ENCODE measurements around the gene MEGF6. TPM values are rescaled to one million over a fixed set of nuclear protein-coding genes. Genes with fewer than 3 reads are reported as not detected.

Gene MEGF6
- total RNA-seq, 2 experiments from 2014 or later: 57.5 to 62.2 TPM

DNA sequence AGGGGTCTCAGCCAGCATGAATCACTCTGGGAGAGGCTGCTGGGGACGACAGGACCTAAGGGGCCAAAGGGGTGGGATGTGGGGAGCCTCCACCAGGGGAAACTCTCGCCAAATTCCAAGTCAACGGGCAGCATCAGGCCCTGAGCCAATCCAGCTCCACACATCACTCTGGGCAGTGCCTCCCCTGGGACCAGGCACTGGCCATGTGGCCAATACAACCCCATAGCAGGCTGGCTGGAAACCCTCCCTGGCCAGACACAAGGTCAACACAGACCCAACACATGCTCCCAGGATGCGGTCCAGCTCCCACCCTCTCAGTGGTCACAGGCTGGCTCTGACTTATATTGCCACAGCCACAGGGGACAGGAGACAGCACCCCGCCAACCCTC, 60.0 kb downstream of the MEGF6 start:
- Mint-ChIP-seq H3K36me3 (ENCODE audit: low read depth) (no peaks in the 10 kb centered on the region), H3K4me3 (no peak overlapping the region), H3K27me3 (no peaks in the 10 kb centered on the region), H3K27ac (no peak overlapping the region), H3K9me3 (no peaks in the 10 kb centered on the region), H3K4me1 (ENCODE audit: low read depth) (no peaks in the 10 kb centered on the region)
- H3K9me3 ChIP-seq (ENCODE audit: control insufficient read depth in 1 of 2, insufficient read depth in 1 of 2, low read length in 2 of 2): no peaks in the 10 kb centered on the region
- no peaks in the 10 kb centered on the region for H3K27me3 ChIP-seq (ENCODE audit: control insufficient read depth in 1 of 2, insufficient read depth in 2 of 2, low read length in 2 of 2)
- no peak for DNase-seq
- H3K27ac ChIP-seq (ENCODE audit: low read depth in 1 of 2, low read length in 2 of 2): no peak overlapping the region
- ChIA-PET POLR2A (no interaction called here), CTCF (no interaction called here)
- TF ChIP-seq, protein P1, sequence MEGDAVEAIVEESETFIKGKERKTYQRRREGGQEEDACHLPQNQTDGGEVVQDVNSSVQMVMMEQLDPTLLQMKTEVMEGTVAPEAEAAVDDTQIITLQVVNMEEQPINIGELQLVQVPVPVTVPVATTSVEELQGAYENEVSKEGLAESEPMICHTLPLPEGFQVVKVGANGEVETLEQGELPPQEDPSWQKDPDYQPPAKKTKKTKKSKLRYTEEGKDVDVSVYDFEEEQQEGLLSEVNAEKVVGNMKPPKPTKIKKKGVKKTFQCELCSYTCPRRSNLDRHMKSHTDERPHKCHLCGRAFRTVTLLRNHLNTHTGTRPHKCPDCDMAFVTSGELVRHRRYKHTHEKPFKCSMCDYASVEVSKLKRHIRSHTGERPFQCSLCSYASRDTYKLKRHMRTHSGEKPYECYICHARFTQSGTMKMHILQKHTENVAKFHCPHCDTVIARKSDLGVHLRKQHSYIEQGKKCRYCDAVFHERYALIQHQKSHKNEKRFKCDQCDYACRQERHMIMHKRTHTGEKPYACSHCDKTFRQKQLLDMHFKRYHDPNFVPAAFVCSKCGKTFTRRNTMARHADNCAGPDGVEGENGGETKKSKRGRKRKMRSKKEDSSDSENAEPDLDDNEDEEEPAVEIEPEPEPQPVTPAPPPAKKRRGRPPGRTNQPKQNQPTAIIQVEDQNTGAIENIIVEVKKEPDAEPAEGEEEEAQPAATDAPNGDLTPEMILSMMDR (IDR thresholded peaks at IDR 0.05): no peak
- no peaks in the 10 kb centered on the region for H3K36me3 ChIP-seq (ENCODE audit: insufficient read depth, low read length)
- no peaks in the 10 kb centered on the region for H3K4me1 ChIP-seq (ENCODE audit: insufficient read depth, low read length)
- H3K4me3 ChIP-seq (ENCODE audit: low read length): no peak overlapping the region
- ATAC-seq (ENCODE audit: poor library complexity): no peak
- intact Hi-C loops (cut with DNase I, micrococcal nuclease): loop anchor here in 1 of 2 experiments (5.0 kb wide), 1 partner anchor 36 kb away; no protein-coding TSS in a partner anchor

DNA sequence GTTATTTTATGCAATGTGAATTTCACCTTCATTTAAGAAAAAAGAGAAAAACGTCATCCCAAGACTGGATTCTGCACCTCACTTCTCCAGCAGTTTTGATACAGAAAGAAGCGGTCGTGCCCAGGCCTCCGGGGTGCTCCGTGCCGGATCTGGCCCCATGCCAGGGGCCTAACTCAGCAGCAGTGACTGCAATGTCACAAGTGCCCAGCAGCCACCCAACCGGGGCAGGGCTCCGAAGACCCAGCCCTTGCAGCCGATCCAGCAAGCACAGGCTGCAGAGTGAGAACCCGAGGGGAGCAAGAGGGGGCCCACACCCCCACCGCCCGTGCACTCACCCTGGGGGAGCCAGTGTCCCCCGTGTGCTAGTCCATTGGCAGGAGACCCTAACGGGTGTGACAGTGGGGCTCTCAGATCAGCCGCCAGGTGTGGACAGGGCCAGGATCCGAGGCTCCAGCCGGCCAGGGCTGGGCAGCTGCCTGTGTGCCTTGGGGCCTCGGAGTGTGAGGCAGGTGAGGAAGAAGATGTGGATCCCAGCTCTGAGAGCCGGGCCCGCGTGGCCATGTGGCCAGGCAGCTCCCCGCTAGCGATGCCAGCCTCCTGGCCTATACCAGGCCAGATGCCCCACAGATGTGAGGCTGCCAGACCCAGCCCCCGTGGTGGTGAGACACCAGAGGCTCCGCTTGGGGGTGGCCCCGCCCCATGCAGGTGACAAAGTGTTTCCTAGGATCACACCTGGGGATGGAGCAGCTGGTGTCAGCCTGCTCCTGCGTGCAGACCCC, 60.6 kb downstream of the MEGF6 start:
- ATAC-seq (ENCODE audit: poor library complexity) (no peak), DNase-seq (no peak)
- intact Hi-C loops (cut with DNase I, micrococcal nuclease): loop anchor here in 1 of 2 experiments (5.0 kb wide), 1 partner anchor 37 kb away; no protein-coding TSS in a partner anchor
- TF ChIP-seq, protein P1 (IDR thresholded peaks at IDR 0.05): no peak
- ChIA-PET POLR2A (no interaction called here), CTCF (no interaction called here)
- no peaks in the 10 kb centered on the region for H3K4me1 Mint-ChIP-seq (ENCODE audit: low read depth)
- H3K4me3 Mint-ChIP-seq: no peak overlapping the region
- H3K27me3 Mint-ChIP-seq: no peaks in the 10 kb centered on the region
- H3K27me3 ChIP-seq (ENCODE audit: control insufficient read depth in 1 of 2, insufficient read depth in 2 of 2, low read length in 2 of 2): no peaks in the 10 kb centered on the region
- no peaks in the 10 kb centered on the region for H3K9me3 Mint-ChIP-seq
- H3K9me3 ChIP-seq (ENCODE audit: control insufficient read depth in 1 of 2, insufficient read depth in 1 of 2, low read length in 2 of 2): no peaks in the 10 kb centered on the region
- H3K4me1 ChIP-seq (ENCODE audit: insufficient read depth, low read length): no peaks in the 10 kb centered on the region
- H3K36me3 Mint-ChIP-seq (ENCODE audit: low read depth): no peaks in the 10 kb centered on the region
- no peak overlapping the region for H3K27ac Mint-ChIP-seq
- no peak overlapping the region for H3K27ac ChIP-seq (ENCODE audit: low read depth in 1 of 2, low read length in 2 of 2)
- no peak overlapping the region for H3K4me3 ChIP-seq (ENCODE audit: low read length)
- H3K36me3 ChIP-seq (ENCODE audit: insufficient read depth, low read length): no peaks in the 10 kb centered on the region

DNA sequence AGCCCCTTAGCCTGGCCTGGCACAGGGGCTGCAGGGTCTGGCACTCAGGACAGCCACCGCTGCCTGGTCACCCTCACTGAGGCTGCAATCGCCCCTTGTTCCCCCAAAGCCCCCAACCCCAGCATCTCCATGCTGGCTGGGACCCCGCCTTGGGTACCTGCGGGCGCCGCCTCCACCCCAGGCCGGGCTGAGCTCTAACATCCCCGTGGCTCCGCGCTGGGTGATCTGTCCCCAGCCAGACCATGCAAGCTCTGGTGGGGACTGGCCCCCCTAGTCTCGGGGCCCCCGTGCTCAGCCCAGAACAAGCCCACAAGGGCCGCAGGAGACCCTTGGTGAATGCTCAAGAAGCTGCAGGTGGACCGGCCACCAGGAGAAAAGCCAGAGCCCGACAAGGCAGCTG, 62.4 kb downstream of the MEGF6 start:
- Histone ChIP-seq H3K36me3 (ENCODE audit: insufficient read depth, low read length) (no peaks in the 10 kb centered on the region), H3K27me3 (ENCODE audit: control insufficient read depth in 1 of 2, insufficient read depth in 2 of 2, low read length in 2 of 2) (no peaks in the 10 kb centered on the region), H3K27ac (ENCODE audit: low read depth in 1 of 2, low read length in 2 of 2) (no peak overlapping the region), H3K4me3 (ENCODE audit: low read length) (no peak overlapping the region), H3K9me3 (ENCODE audit: control insufficient read depth in 1 of 2, insufficient read depth in 1 of 2, low read length in 2 of 2) (peaks cover 0 to 5% of the 10 kb centered on the region in 2 experiments), H3K4me1 (ENCODE audit: insufficient read depth, low read length) (no peaks in the 10 kb centered on the region)
- DNase-seq (no peak), ATAC-seq (ENCODE audit: poor library complexity) (no peak)
- Mint-ChIP-seq H3K36me3 (ENCODE audit: low read depth) (no peaks in the 10 kb centered on the region), H3K27ac (no peak overlapping the region), H3K9me3 (no peaks in the 10 kb centered on the region), H3K4me3 (no peak overlapping the region), H3K27me3 (no peaks in the 10 kb centered on the region), H3K4me1 (ENCODE audit: low read depth) (no peaks in the 10 kb centered on the region)
- POLR2A ChIA-PET: no interaction called here
- CTCF ChIA-PET: no interaction called here
- TF ChIP-seq, protein P1 (IDR thresholded peaks at IDR 0.05): no peak
- intact Hi-C loops (cut with DNase I, micrococcal nuclease): no loop called here

All from CD4-positive, alpha-beta T cell (primary cell).